Measurements from ENCODE around the gene FBXL7.

FBXL7 gene

DNA sequence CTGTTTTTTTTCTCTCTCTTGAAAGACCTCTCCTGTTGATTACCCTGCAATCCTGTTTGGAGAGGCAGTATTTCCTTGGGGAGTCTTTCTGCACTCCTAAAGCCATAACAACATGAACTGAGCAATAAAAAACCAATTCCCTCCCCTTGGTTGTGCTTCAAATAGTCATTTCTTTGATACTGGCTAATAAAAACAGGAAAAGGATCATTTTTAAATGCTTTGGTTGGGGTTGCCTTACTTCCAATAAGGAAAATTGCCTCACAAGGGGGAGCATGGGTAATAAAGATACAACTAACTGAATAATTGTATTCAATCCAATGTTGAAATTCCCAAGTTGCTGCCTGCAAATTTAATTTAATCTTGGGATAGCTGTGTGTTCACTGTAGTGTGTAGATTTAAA is 13.9 kb downstream of the FBXL7 start:
- H3K4me3 ChIP-seq, result no peak overlapping the region
- H3K36me3 ChIP-seq (replicated peaks), result no peaks in the 10 kb centered on the region
- in situ Hi-C loops (cut with MboI; ENCODE audit: low sequenced_read_pairs), result no loop called here
- H3K4me1 ChIP-seq, result no peaks in the 10 kb centered on the region
- DNase-seq (ENCODE audit: low spot score in 2 of 2), result no peak
- H3K9me3 ChIP-seq, result no peaks in the 10 kb centered on the region; the same call in 1 of the 2 replicates
- H3K27me3 ChIP-seq (ENCODE audit: low read depth), result no peaks in the 10 kb centered on the region

DNA sequence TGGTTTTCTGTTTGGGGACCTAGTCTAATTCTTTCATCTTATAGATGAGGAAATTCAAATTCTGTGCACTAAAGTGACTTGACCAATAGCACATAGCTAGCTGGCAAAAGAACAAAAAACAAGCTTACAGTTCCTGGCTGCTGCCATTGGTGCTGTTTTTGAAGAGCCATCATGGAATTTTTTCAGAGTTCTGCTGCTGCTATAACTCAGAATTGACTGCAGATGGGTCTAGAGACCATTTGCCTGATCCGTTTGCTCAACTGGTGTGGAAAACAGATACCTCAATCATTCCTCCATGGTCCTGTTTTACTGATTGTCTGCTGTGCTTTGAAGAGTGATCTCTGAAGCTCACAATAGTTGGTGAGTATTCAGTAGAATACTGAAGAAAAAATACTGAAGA is 15.2 kb downstream of the FBXL7 start:
- H3K9me3 ChIP-seq, result no peaks in the 10 kb centered on the region; the same call in 1 of the 2 replicates
- no peaks in the 10 kb centered on the region for H3K36me3 ChIP-seq (replicated peaks)
- H3K4me3 ChIP-seq, result no peak overlapping the region
- no peak for DNase-seq (ENCODE audit: low spot score in 2 of 2)
- no peaks in the 10 kb centered on the region for H3K27me3 ChIP-seq (ENCODE audit: low read depth)
- H3K4me1 ChIP-seq, result 0 out of 2 replicates have a peak, but pooled peaks cover 4% of the 10 kb centered on the region
- in situ Hi-C loops (cut with MboI; ENCODE audit: low sequenced_read_pairs), result no loop called here

GRCh38 chr5:15516486-15516885 is 16.5 kb downstream of the FBXL7 start:
- no peak overlapping the region for H3K4me3 ChIP-seq
- H3K36me3 ChIP-seq (replicated peaks), result no peaks in the 10 kb centered on the region
- DNase-seq (ENCODE audit: low spot score in 2 of 2), result no peak
- no peaks in the 10 kb centered on the region; the same call in 1 of the 2 replicates for H3K9me3 ChIP-seq
- H3K27me3 ChIP-seq (ENCODE audit: low read depth), result no peaks in the 10 kb centered on the region
- in situ Hi-C loops (cut with MboI; ENCODE audit: low sequenced_read_pairs), result no loop called here
- peaks cover 12% of the 10 kb centered on the region for H3K4me1 ChIP-seq

DNA sequence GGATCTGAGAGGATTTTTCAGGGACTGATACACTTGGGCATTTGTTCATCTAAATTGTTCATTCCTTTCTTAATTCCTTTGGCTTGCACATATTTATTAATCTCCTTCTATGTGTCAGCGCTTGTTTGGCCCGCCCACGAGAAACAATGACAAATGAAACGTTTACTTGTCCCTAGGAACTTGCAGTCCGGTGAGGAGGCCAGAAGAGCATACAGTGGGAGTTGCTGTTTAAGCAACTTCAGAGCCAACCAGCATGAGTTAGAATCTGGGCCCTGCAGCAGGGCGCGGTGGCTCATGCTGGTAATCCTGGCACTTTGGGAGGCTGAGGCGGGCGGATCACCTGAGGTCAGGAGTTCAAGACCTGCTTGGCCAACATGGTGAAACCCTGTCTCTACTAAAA is 18.8 kb downstream of the FBXL7 start:
- no peak overlapping the region for H3K4me3 ChIP-seq
- H3K27me3 ChIP-seq (ENCODE audit: low read depth), result no peaks in the 10 kb centered on the region
- DNase-seq (ENCODE audit: low spot score in 2 of 2), result no peak
- in situ Hi-C loops (cut with MboI; ENCODE audit: low sequenced_read_pairs), result no loop called here
- H3K9me3 ChIP-seq, result no peaks in the 10 kb centered on the region; the same call in 1 of the 2 replicates
- H3K4me1 ChIP-seq, result peaks cover 28% of the 10 kb centered on the region
- no peaks in the 10 kb centered on the region for H3K36me3 ChIP-seq (replicated peaks)

DNA sequence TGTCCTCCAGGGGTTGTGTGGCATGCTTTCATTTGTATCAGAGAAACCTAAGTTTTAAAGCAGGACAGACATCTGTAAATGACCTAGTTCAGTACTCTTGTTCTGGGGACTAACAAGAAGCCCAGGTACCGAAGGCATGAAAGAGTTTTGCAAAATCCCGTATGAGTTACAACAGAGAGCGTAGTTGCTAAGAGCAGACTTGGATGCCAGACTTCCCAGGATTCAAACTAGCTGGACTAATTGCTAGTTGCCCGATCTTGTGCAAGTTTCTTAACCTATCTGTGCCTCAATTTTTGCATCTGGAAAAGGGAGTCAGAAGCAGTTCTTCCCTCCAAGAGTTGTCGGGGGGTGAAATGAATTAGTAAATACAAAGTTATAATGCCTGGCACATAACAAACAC is 20.9 kb downstream of the FBXL7 start:
- Histone ChIP-seq H3K9me3 (no peaks in the 10 kb centered on the region; the same call in 1 of the 2 replicates), H3K36me3 (replicated peaks) (no peaks in the 10 kb centered on the region), H3K4me1 (peaks cover 28% of the 10 kb centered on the region), H3K4me3 (no peak overlapping the region), H3K27me3 (ENCODE audit: low read depth) (no peaks in the 10 kb centered on the region)
- in situ Hi-C loops (cut with MboI; ENCODE audit: low sequenced_read_pairs), result no loop called here
- no peak for DNase-seq (ENCODE audit: low spot score in 2 of 2)

DNA sequence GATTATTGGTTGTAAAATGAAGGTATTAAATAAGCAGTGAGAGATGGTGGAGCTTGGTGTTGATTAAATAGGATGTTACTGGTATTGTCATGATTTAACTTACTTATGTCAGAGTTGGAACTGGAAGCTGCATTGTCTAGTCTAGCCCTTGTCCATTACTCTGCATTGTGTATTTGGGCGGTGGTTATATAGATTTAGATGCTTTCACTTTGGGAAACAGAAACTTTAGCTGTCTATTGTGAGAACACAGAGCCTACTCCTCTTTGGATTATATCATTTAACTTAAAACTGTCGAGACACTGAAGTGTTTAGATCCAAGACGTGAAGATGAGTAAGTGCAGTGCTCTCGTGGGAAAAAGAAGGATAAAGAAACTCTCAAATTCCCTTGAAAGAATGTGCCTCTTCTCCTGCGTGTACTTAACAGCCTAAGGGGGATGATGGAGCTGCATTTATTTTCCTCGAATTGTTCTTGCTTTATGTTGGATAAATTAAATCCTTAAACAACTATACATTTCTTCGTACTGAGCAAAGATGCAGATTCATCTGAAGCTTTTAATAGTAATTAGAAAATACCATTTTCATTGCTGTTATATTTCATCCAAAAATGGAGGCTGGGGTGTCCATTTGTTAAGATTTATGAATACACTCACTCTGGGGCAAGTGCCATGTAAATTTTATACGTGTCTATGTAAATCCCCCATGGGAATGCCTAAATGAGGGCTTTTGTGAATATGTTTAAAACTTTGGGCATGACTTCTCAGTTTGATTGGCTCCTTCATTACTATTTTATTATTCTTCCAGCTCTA is 21.6 kb downstream of the FBXL7 start:
- peak in 1 of 2 experiments; percentile 29 for DNase-seq (ENCODE audit: low spot score in 2 of 2)

GRCh38 chr5:15522187-15522520 is 22.2 kb downstream of the FBXL7 start:
- peaks cover 28% of the 10 kb centered on the region for H3K4me1 ChIP-seq
- H3K36me3 ChIP-seq (replicated peaks), result no peaks in the 10 kb centered on the region
- peak; percentile 75 to 80 for DNase-seq (ENCODE audit: low spot score in 2 of 2)
- no peak overlapping the region for H3K4me3 ChIP-seq
- H3K9me3 ChIP-seq, result no peaks in the 10 kb centered on the region; the same call in 1 of the 2 replicates
- in situ Hi-C loops (cut with MboI; ENCODE audit: low sequenced_read_pairs), result no loop called here
- H3K27me3 ChIP-seq (ENCODE audit: low read depth), result no peaks in the 10 kb centered on the region

More for the DNA sequence above, 21.6 kb downstream of the FBXL7 start:
- Histone ChIP-seq H3K9me3 (no peaks in the 10 kb centered on the region; the same call in 1 of the 2 replicates), H3K27me3 (ENCODE audit: low read depth) (no peaks in the 10 kb centered on the region), H3K4me1 (peaks cover 28% of the 10 kb centered on the region), H3K4me3 (peak overlapping the region; percentile 16), H3K36me3 (replicated peaks) (no peaks in the 10 kb centered on the region)
- in situ Hi-C loops (cut with MboI; ENCODE audit: low sequenced_read_pairs), result no loop called here

GRCh38 chr5:15524712-15525111 is 24.7 kb downstream of the FBXL7 start:
- H3K9me3 ChIP-seq, result no peaks in the 10 kb centered on the region; the same call in 1 of the 2 replicates
- no peak for DNase-seq (ENCODE audit: low spot score in 2 of 2)
- no peak overlapping the region for H3K4me3 ChIP-seq
- H3K4me1 ChIP-seq, result peaks cover 28% of the 10 kb centered on the region
- H3K36me3 ChIP-seq (replicated peaks), result no peaks in the 10 kb centered on the region
- in situ Hi-C loops (cut with MboI; ENCODE audit: low sequenced_read_pairs), result no loop called here
- no peaks in the 10 kb centered on the region for H3K27me3 ChIP-seq (ENCODE audit: low read depth)

GRCh38 chr5:15525703-15526275 is 25.8 kb downstream of the FBXL7 start:
- H3K9me3 ChIP-seq, result no peaks in the 10 kb centered on the region; the same call in 1 of the 2 replicates
- in situ Hi-C loops (cut with MboI; ENCODE audit: low sequenced_read_pairs), result no loop called here

DNA sequence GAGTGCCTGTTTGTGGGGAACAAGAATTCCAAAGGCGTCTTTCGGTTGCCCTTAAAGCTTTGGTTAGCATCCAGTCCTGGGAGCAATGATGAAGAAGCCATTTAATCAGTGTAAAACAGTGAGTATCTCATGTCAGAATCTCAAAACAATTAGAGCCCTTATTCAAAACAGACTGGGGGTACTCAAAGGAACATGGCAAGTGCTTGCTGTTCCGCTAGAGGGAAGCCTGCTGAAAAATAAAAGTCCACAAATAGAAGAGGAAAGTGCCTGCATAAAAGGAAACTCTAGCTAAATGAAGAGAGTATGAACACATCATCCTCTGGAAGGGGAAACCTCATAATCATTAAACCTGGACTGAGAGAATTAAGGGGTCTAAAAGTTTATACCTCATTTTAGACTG is 26.4 kb downstream of the FBXL7 start:
- Histone ChIP-seq H3K9me3 (no peaks in the 10 kb centered on the region; the same call in 1 of the 2 replicates), H3K27me3 (ENCODE audit: low read depth) (no peaks in the 10 kb centered on the region), H3K4me1 (peaks cover 17% of the 10 kb centered on the region), H3K4me3 (no peak overlapping the region), H3K36me3 (replicated peaks) (no peaks in the 10 kb centered on the region)
- DNase-seq (ENCODE audit: low spot score in 2 of 2), result no peak
- in situ Hi-C loops (cut with MboI; ENCODE audit: low sequenced_read_pairs), result no loop called here

More at GRCh38 chr5:15525703-15526275, 25.8 kb downstream of the FBXL7 start:
- Histone ChIP-seq H3K4me3 (no peak overlapping the region), H3K4me1 (peaks cover 23% of the 10 kb centered on the region), H3K27me3 (ENCODE audit: low read depth) (no peaks in the 10 kb centered on the region), H3K36me3 (replicated peaks) (no peaks in the 10 kb centered on the region)
- DNase-seq (ENCODE audit: low spot score in 2 of 2), result no peak

DNA sequence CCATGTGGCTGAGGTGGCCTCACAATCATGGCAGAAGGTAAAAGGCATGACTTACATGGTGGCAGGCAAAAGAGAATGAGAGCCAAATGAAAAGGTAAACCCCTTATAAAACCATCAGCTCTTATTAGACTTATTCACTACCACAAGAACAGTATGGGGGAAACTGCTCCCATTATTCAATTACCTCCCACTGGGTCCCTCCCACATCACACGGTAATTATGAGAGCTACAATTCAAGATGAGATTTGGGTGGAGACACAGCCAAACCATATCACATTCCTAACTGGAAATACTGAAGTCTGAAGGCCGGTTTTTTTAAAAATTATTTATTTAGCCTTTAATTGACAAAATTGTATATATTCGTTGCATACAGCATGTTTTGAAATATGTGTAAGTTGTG is 28.5 kb downstream of the FBXL7 start:
- H3K27me3 ChIP-seq (ENCODE audit: low read depth), result no peaks in the 10 kb centered on the region
- no peaks in the 10 kb centered on the region for H3K36me3 ChIP-seq (replicated peaks)
- no peaks in the 10 kb centered on the region; the same call in 1 of the 2 replicates for H3K9me3 ChIP-seq
- in situ Hi-C loops (cut with MboI; ENCODE audit: low sequenced_read_pairs), result no loop called here
- H3K4me3 ChIP-seq, result no peak overlapping the region
- no peak for DNase-seq (ENCODE audit: low spot score in 2 of 2)
- H3K4me1 ChIP-seq, result no peaks in the 10 kb centered on the region

GRCh38 chr5:15529013-15529412 is 29.0 kb downstream of the FBXL7 start:
- Histone ChIP-seq H3K36me3 (replicated peaks) (no peaks in the 10 kb centered on the region), H3K27me3 (ENCODE audit: low read depth) (no peaks in the 10 kb centered on the region), H3K9me3 (no peaks in the 10 kb centered on the region; the same call in 1 of the 2 replicates), H3K4me3 (no peak overlapping the region), H3K4me1 (no peaks in the 10 kb centered on the region)
- in situ Hi-C loops (cut with MboI; ENCODE audit: low sequenced_read_pairs), result no loop called here
- DNase-seq (ENCODE audit: low spot score in 2 of 2), result no peak

GRCh38 chr5:15529821-15530220 is 29.8 kb downstream of the FBXL7 start:
- H3K27me3 ChIP-seq (ENCODE audit: low read depth), result no peaks in the 10 kb centered on the region
- DNase-seq (ENCODE audit: low spot score in 2 of 2), result no peak
- no peaks in the 10 kb centered on the region for H3K36me3 ChIP-seq (replicated peaks)
- no peaks in the 10 kb centered on the region for H3K4me1 ChIP-seq
- H3K4me3 ChIP-seq, result no peak overlapping the region
- no peaks in the 10 kb centered on the region; the same call in 1 of the 2 replicates for H3K9me3 ChIP-seq
- in situ Hi-C loops (cut with MboI; ENCODE audit: low sequenced_read_pairs), result no loop called here

GRCh38 chr5:15533129-15533893 is 33.3 kb downstream of the FBXL7 start:
- no peak for DNase-seq (ENCODE audit: low spot score in 2 of 2)
- Histone ChIP-seq H3K36me3 (replicated peaks) (no peaks in the 10 kb centered on the region), H3K27me3 (ENCODE audit: low read depth) (no peaks in the 10 kb centered on the region), H3K4me1 (no peaks in the 10 kb centered on the region), H3K4me3 (no peak overlapping the region), H3K9me3 (no peaks in the 10 kb centered on the region; the same call in 1 of the 2 replicates)
- in situ Hi-C loops (cut with MboI; ENCODE audit: low sequenced_read_pairs), result no loop called here
